Parathyroid adenoma (tissue), 2 donors: ENCODE measurements around the gene PKN1.

Experiments
- H2AFZ ChIP-seq: fragments of 300-600 bp; sonication (generic); one replicate; pipeline ENCODE4 v1.7.0; 2017; ENCODE audit warnings: antibody characterized with exemption, mild to moderate bottlenecking
- H3K27ac ChIP-seq: fragments of 300-600 bp; sonication (generic); one replicate; pipeline ENCODE4 v1.7.0; 2017
- H3K27me3 ChIP-seq: fragments of 300-600 bp; sonication (generic); one replicate; pipeline ENCODE4 v1.7.0; 2017; ENCODE audit warnings: low read length; ENCODE audit not compliant: control insufficient read depth, insufficient read depth
- H3K36me3 ChIP-seq: fragments of 300-600 bp; sonication (generic); one replicate; pipeline ENCODE4 v1.7.0; 2017; ENCODE audit warnings: low read length; ENCODE audit not compliant: control insufficient read depth, insufficient read depth
- H3K4me1 ChIP-seq: fragments of 300-600 bp; sonication (generic); one replicate; pipeline ENCODE4 v1.7.0; 2017; ENCODE audit warnings: control low read depth
- H3K4me2 ChIP-seq: fragments of 300-600 bp; sonication (generic); one replicate; pipeline ENCODE4 v1.7.0; 2017; ENCODE audit warnings: low read length
- H3K4me3 ChIP-seq: fragments of 300-600 bp; sonication (generic); one replicate; pipeline ENCODE4 v1.7.0; 2017; ENCODE audit warnings: low read depth, low read length
- H3K79me2 ChIP-seq: fragments of 300-600 bp; sonication (generic); one replicate; pipeline ENCODE4 v1.7.0; 2017; ENCODE audit warnings: control low read depth
- H3K9ac ChIP-seq: fragments of 300-600 bp; sonication (generic); one replicate; pipeline ENCODE4 v1.7.0; 2017; ENCODE audit warnings: mild to moderate bottlenecking
- H3K9me3 ChIP-seq: fragments of 300-600 bp; sonication (generic); one replicate; pipeline ENCODE4 v1.7.0; 2017; ENCODE audit warnings: low read length; ENCODE audit not compliant: control insufficient read depth
- CTCF ChIP-seq: fragments of 300-600 bp; sonication (generic); IDR thresholded peaks from one replicate; pipeline ENCODE4 v1.7.0; 2017; ENCODE audit warnings: antibody characterized with exemption, mild to moderate bottlenecking
- donor health status: primary hyperparathyroidism.

PKN1 gene

GRCh38 chr19:14425696-14426138, 7.4 kb upstream of the PKN1 start:
- no peak for TF ChIP-seq CTCF
- Histone ChIP-seq H3K4me2 (no peak overlapping the region), H3K4me1 (no peaks in the 10 kb centered on the region), H3K27ac (no peak overlapping the region), H3K9ac (no peak overlapping the region), H3K79me2 (no peaks in the 10 kb centered on the region), H2AFZ (peak overlapping the region; percentile 15), H3K4me3 (no peak overlapping the region), H3K27me3 (no peaks in the 10 kb centered on the region), H3K9me3 (no peaks in the 10 kb centered on the region), H3K36me3 (no peaks in the 10 kb centered on the region)

GRCh38 chr19:14427461-14427860, 5.6 kb upstream of the PKN1 start:
- H3K9me3 ChIP-seq, result no peaks in the 10 kb centered on the region
- no peak overlapping the region for H3K4me3 ChIP-seq
- no peak overlapping the region for H3K4me2 ChIP-seq
- H3K4me1 ChIP-seq, result peaks cover under 1% of the 10 kb centered on the region
- no peak for TF ChIP-seq CTCF
- no peak overlapping the region for H3K9ac ChIP-seq
- no peaks in the 10 kb centered on the region for H3K79me2 ChIP-seq
- no peak overlapping the region for H3K27ac ChIP-seq
- no peak overlapping the region for H2AFZ ChIP-seq
- no peaks in the 10 kb centered on the region for H3K27me3 ChIP-seq
- H3K36me3 ChIP-seq, result no peaks in the 10 kb centered on the region

- TF ChIP-seq CTCF, result no peak
- no peak overlapping the region for H3K4me2 ChIP-seq
- H3K4me3 ChIP-seq, result no peak overlapping the region
- H2AFZ ChIP-seq, result no peak overlapping the region
- no peaks in the 10 kb centered on the region for H3K79me2 ChIP-seq
- H3K27ac ChIP-seq, result no peak overlapping the region
- H3K4me1 ChIP-seq, result peaks cover 4% of the 10 kb centered on the region
- H3K27me3 ChIP-seq, result no peaks in the 10 kb centered on the region
- no peaks in the 10 kb centered on the region for H3K36me3 ChIP-seq
- no peak overlapping the region for H3K9ac ChIP-seq
- no peaks in the 10 kb centered on the region for H3K9me3 ChIP-seq
Measured at GRCh38 chr19:14428882-14429416, 4.2 kb upstream of the PKN1 start.

- Histone ChIP-seq H3K9ac (no peak overlapping the region), H3K27me3 (no peaks in the 10 kb centered on the region), H3K27ac (no peak overlapping the region), H3K4me1 (peaks cover 9% of the 10 kb centered on the region), H3K4me3 (no peak overlapping the region), H3K36me3 (no peaks in the 10 kb centered on the region), H3K4me2 (no peak overlapping the region), H3K9me3 (no peaks in the 10 kb centered on the region), H2AFZ (no peak overlapping the region), H3K79me2 (no peaks in the 10 kb centered on the region)
- TF ChIP-seq CTCF, result no peak
Measured at GRCh38 chr19:14430712-14431111, 2.4 kb upstream of the PKN1 start.
